HT1080 (cell line): ENCODE data around the gene POLR1G. TPM values are rescaled to one million over a fixed set of nuclear protein-coding genes. Genes with fewer than 3 reads are reported as not detected.
"Not testable (repeated sequence)": the region's sequence is repeated elsewhere in the genome, so short reads cannot be mapped to it uniquely, and the experiment has no call there.

ENCODE experiments used
- DNase-seq: peaks from one replicate; pipeline ENCODE4 v3.0.0-alpha.2; 2015; ENCODE audit warnings: low read depth
- total RNA-seq: library from RNA; depleted of rRNA; stranded (reverse); fragments of >200 nt; shearing (Covaris generic); gene quantifications from 2 replicates; pipeline ENCODE4 v1.2.3, GENCODE V29; 2014

Gene POLR1G
- total RNA-seq, 1 experiment from 2014 or later, result 54.6 TPM

DNA sequence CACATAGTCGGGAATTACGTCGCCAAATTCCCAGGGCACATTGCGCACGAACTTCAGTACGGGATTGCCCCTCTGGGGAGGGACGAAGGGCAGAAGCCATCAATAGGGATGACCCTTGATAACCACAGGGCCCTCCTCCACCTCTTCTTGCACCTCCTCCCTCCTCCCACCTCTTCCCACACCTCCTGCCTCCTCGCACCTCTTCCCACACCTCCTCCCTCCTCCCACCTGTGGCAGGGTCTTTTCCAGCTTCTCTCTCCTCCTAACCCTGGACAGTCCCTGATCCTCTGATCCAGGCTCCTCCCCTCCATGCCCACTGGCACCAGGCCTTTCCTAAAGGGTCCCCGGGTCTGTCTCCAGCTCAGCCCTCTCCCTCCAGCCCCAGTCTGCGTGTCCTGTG, 13.9 kb downstream of the POLR1G start:
- DNase-seq, result no peak

DNA sequence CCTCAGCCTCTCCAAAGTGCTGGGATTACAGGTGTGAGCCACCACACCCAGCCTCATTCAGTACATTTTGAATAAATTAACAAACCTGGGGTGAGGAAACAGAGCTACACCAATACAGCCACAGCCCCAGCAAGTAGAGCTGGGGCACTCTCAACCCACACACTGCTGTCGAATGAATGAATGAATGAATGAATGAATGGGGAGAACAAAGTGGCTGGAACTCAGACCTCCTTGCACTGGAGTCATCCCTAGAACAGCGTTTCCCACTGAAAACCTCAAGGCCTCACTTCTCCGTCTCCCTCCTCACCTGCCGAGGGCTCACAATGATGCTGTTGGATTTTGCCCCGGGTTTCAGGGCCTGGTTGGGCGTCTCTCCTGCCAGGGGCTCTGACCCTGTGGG, 14.4 kb downstream of the POLR1G start:
- DNase-seq, result no peak

DNA sequence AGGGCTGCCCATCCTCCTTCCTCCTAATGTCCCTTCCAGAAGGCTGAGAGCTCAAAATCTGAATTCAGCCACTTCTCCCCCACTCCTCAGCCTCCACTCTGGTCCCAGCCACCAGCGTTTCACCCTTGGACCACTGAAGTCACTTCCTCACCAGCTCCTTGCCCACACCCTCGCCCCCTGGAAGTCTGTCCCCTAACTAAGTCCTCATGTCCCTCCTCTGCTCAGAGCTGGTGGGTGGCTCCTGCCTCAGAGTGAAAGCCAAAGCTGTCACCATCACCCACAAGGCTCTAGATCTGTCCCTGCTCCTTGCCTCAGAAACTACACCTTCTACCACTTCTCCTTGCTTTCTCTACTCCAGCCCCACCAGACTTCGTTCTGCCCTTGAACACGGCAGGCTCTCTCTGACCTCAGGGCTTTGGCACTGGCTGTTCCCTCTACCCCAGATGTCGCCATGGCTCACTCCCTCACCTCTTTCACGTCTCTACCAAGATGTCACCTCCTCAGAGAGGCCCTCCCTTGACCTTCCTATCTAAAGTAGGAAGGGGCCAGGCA, 15.6 kb downstream of the POLR1G start:
- no peak for DNase-seq

DNA sequence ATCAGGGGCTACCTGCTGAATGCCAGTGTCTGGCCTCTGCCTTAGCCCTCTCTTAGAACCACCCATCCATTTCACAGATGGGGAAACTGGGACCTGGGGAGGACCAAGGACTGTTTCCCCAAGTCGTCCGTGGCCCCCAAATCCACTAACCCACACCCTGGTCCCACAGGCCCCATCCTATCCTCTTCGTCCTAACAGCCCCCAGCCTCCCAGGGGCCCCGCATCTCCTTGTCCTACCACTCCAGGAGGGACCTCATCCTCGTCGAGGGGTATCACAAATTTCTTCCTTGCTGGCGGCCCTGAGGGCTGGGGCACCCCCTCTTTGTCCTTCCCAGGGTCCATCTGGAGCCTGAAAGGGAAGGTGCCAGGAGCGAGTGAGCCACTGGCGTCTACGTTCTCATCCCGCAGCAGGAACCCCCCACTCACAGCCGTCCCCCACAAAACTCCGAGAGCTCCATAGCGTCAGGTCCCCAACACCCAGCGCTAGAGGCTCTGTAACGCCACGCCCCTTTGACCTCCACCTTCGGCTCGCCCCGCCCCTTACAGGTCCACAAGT, 16.7 kb downstream of the POLR1G start:
- DNase-seq, result no peak

DNA sequence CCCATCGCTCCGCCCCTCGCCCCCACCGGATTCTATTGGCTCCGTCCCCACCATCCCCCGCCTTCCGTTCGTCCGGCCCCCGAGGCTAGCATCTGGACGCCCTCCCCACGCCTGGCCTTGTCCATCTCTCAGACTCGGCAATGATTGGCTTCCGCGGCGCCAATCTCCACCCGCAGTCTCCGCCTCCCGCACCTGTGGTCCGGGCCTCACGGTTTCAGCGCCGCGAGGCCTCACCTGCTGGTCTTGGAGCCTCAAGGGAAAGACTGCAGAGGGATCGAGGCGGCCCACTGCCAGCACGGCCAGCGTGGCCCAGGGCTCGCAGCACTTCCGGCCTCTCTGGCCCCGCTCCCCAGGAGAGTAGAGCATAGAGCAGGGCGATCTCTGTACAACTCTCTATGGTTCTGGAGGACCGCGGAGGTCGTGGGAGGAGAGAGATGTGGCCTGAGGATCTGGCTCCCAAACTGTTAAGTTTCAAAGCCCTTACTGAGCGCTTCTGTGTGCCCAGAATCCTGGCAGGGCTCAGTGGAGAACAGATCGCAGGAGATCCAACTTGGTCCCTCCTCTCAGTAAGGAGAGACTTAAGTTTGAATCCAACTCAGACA, 17.2 kb downstream of the POLR1G start, which contains the start of gene ERCC1:
Gene ERCC1, minus strand, starts transcription at position 329 of the 602 bp plus-strand sequence. CDS start 543 bp downstream, outside the sequence.
- DNase-seq, result peak; percentile 95

DNA sequence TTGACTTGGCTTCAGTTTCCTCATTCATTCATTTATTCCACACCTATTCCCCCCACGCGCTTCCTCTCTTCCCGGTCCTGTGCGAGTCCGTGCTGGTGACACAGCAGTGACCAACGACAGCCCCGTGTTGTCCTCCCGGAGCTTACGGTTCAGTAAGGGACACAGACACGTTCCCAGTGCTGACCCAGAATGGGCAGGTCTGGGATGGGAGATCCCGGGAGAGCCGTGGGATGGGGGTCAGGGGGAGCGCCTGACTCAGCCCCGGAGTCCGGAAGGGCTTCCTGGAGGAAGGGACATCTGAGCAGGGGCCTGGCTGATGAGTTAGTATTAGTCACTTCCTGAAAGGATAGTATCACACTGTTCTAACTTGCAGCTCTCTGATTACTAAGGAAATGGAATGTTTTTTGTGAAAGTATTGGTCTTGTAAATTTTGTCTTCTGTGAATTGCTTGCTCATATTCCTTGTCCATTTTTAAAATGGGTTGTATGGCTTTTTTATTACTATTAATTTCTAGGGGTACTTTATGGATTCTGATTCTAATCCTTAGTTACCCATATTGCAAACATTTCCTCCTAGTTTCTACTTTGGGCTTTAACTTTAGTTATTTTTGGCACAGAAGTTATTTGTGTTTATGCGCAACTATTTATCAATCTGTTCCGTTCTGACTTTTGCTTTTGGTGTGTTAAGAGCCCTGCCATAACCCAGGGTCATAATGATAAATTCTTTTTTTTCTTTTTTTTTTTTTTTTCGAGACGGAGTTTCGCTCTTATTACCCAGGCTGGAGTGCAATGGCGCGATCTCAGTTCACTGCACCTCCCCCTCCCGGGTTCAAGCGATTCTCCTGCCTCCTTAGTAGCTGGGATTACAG, 18.0 kb downstream of the POLR1G start:
- peak; percentile 99 for DNase-seq

DNA sequence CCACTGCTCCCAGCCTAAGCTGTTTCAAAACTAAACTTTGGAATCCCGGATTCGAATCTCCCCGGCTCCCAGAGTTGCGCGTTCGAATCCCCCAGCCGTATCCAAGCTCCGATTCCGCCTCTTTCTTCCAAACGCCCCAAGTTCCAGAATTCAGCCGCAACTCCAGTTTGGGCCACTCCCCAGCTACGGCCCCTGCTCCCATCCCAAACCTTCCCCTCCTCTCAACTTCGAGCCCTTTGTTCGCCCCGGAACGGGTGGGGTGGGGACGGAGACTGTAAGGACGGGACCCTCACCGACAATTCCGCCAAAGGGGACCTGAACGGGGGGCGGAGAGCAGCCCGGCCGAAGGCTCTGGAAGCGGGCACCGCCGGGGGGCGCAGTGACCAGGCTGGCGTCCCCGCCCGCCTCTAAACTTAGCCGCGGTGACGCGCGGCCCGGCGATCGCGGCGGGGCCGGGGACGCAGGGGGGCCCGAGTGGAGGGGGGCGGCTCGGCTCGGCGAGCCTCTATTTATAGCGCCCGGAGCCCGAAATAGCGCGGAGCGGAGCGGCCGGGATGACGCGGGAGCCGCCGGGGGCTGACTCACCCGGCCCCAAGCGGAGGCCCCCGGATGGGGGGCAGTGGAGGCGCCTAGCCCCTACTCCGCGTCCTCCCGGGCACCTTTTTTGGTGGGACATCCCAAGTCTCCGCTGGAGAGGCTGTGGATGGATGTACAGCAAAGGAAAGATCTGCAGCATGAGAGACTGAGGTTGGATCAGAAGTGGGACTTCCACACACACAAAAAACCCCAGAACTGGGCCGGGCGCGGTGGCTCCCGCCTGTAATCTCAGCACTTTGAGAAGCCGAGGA, 22.2 kb downstream of the POLR1G start:
- peak; percentile 52 for DNase-seq

DNA sequence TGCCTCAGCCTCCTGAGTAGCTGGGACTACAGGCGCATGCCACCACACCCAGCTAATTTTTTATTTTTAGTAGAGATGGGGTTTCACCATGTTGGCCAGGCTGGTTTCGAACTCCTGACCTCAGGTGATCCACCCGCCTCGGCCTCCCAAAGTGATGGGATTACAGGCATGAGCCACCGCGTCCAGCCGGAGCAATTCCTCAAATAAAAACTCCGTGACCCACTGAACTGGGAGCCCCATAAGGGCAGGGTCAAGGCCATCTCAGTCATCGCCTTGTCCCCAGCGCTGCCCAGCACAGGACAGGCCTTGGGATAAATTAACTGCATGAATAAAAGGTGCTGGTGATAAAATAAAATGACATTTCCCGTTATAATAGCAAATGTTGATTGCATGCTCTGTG, 23.5 kb downstream of the POLR1G start:
- DNase-seq, result not testable (repeated sequence)

DNA sequence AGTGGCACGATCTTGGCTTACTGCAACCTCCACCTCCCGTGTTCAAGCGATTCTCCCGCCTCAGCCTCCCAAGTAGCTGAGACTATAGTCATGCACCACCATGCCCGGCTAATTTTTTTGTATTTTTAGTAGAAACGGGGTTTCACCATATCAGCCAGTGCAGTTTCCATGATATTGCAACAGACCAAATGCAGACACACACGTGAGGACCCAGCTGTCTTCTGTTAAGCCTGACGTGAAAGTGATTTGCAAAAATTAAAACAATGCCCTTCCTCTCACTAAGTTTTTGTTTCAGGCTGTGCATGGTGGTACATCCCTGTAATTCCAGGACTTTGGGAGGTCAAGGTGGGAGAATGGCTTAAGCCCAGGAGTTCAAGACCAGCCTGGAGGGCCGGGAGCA, 24.6 kb downstream of the POLR1G start:
- not testable (repeated sequence) for DNase-seq

DNA sequence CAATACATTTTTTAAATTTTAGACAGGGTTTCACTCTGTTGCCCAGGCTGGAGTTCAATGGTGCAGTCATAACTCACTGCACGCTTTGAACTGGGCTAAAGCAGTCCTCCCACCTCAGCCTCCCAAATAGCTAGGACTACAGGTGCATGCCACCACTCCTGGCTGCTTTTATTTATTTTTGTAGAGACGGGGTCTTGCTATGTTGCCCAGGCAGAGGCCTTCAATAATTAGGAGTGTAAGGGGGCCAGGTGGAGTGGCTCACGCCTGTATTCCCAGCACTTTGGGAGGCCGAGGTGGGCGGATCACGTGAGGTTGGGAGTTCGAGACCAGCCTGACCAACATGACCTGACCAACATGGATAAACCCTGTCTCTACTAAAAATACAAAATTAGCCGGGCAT, 26.1 kb downstream of the POLR1G start:
- not testable (repeated sequence) for DNase-seq

DNA sequence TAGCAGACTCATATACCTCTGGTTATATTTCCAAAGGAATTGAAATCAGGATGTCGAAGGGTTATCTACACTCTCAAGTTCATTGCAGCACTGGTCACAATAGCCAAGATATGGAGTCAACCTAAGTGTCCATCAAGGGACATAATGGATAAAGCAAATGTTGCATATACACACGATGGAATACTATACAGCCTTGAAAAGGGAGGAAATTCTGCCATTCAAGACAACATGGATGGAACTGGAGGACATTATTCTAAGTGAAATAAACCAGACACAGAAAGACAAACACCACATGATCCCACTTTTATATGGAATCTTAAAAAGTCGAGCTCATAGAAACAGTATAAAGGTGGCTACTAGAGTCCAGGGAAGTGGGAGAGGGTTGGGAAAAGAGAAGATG, 30.9 kb downstream of the POLR1G start:
- no peak for DNase-seq

DNA sequence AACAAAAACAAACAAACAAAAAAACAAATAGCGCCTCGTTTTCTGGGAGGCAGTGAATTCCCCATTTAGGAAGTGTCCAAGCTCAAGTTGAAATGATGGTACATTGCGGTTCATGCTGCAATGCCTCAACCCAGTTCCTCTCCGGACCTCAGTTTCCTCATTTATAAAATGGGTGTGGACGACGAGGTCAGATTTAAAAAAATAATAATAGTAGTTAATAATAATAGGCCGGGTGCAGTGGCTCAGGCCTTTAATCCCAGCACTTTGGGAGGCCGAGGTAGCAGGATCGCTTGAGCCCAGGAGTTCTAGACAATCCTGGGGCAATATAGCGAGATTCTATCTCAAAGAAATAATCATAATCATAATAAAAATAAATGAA, 32.7 kb downstream of the POLR1G start:
- no peak for DNase-seq

DNA sequence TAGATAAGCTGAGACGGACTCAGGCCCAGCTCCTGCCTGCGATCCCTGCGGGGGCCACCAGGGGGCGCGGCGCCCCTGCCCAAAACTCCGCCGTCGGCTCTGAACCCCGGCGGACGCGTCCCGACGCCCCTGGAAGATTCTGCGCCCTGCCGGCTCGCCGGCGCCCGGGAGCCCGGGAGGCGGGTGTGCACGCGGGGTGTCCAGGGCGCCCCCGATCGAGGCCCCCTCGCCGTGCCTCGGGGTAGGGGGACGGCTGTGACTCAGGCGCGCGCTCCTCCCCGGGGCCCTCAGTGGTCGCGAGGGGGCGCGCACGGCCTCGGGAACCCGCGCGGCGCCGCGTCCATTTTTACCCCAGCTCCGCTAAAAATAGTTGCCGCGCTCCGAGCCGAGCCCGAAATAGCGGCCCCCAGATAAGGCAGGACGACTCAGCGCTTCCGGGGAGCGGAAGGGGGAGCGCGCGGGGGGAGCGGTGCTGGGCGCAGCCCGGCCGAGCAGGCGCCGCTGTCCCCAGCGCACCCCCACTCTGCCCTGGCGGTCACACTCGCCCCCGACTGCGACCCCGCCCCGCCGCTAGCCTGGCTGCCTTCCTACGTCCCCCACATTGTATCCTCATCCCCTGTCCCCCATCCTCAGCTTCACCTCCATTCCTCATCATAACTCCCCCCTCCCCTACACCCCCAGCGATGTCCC, 33.3 kb downstream of the POLR1G start:
- DNase-seq, result peak; percentile 69

DNA sequence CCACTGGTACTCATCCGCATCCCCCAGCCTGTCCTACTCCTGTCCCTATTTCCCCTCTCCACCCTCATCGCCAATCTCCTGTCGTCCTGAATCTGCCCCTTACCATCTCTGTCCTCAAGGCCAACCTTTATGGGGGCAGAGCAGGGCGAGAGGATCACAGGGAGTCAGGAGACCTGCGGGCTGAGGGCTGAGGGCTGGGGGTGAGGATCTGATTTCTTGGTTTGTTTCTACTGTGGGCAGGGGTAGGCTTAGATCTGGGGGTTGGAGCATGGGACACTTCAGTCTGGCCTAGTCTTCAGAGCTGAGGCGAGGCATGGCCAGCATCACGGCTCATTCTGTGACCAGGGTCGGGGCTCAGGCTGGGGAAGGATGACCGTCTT, 33.8 kb downstream of the POLR1G start:
- DNase-seq, result no peak

DNA sequence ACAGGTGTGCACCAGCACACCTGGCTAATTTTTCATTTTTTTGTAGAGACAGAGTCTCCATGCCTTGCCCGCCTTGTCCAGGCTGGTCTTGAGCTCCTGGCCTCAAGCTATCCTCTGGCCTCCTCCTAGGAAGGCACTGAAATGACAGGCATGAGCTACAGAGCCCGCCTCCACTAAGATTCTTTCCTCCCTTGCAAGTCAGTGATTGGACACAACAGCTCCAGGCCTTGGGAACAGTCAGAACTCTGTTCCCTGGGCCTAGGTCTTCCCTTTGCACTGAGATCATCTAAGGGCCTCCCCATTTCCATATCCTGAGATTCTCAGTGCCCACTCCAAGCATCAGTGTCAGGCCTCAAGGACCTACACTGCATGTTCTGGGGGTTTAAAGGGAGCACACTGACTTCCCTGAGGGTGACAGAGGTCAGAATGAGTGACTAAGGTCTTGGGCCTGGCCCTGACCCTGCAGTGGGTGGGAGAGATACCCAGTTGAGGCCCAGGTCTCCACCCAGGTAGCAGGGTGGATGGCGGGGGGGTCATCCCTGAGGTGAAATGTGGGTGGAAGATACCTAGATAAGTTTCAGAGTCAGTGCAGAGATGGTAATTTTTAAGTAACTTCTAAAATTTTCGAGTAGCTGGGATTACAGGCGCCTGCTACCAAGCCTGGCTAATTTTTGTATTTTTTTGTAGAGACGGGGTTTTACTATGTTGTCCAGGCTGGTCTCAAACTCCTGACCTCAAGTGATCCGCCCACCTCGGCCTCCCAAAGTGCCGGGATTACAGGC, 34.6 kb downstream of the POLR1G start:
- peak; percentile 29 for DNase-seq

DNA sequence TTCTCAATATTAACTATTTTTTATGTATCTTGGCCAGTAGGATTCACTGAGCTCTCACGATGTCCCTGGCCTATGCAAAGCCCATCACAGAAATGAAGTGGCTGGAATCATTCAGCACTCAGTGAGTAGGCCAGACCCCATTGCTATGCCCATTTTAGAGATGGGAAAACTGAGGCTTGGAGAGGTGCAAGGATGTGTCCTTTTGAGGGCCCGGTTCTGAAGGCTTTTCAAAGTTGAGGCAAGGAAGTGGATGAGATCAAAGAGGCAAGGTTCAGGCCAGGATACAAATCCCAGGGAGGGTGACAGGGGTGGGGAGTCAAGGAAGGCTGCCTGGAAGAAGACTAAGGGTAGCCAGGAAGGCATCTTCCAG, 35.9 kb downstream of the POLR1G start:
- no peak for DNase-seq

DNA sequence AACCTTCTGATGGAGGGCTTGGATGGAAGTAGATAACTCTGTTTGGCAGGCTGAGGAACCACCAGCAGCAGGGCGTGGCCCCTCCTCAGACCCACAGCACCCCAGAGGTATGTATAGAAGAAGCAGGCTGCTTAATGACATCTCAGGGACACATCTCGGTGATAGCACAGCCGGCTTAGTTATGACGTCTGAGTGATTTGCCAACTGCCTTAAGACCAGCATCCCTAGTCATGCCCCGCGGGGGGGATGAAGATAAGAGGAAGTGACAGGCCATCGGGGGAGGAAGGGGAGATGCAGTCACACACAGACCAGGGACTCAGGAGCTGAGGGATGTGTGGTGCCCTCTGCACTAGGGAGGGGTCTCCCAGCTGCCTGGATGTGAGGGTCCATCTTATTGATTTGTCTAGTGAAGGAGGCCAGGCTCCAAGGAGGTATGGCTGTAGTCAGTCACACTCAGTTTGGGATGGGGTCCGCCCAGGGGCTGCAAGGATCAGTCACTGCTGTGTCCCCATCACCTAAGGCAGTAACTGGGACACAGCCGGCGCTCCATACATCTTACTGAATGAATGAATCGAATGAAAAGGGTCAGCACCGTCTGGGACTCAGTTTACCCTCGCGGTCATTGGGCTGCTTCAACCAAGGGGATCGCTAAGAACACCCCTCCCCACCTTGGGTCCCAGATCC, 36.5 kb downstream of the POLR1G start:
- DNase-seq, result peak; percentile 60

DNA sequence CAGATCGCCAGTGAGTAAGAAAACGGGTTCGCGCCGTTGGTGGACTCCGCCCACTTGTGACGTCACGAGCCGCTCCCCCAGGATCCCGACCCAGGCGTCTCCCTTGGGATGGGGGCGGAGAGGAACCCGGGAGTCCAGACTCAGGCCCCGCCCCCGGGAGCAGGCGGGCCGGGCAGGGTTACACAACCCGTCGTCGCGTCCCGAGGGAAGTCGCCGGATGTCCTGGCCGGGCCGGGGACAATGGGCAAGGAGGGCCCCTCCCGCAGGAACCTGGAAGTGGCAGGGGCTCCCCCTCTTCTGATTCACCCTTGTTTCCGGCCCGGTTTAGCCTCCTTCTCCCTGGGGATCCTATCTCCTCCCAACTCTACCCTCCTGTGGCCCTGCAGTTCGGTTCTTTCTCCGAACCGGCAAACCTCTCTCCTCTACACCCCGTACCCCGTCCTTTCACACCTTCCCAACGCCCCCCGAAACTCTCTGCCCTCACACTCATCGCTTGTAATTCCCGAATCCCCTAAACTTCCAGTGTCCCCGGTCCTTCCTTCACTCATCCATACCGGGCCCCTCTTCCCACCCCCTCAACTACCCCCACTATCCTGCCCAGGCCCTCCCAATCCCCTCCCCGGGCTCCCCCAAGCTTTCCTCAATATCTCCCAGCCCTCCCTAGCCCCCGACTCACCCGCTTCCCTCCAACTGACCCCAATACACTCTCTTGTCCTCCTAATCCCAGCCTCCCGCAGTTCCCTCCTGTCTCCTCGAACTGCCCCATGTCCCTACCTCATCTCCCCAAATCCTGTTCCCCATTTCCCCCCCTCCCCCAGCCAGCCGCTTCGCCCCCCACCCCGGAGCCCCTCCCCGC, 37.2 kb downstream of the POLR1G start:
- DNase-seq, result peak; percentile 84
